LNCaP clone FGC (cell line): ENCODE results near the gene IBA57.

ENCODE experiments used
- DNase-seq: peaks from one replicate; pipeline ENCODE4 v3.0.0-alpha.2; 2011; ENCODE audit warnings: low read depth
- H3K4me3 ChIP-seq: 2 replicates; pipeline ENCODE4 v1.5.1; 2011; ENCODE audit warnings: mild to moderate bottlenecking, low read depth, low read length, control low read depth
- TF ChIP-seq, protein P1 (sequence below): IDR thresholded peaks from 2 replicates; pipeline ENCODE4 v1.5.1; 2012; ENCODE audit warnings: mild to moderate bottlenecking; ENCODE audit not compliant: control insufficient read depth, insufficient read depth; ENCODE audit errors: extremely low read depth

Gene IBA57

DNA sequence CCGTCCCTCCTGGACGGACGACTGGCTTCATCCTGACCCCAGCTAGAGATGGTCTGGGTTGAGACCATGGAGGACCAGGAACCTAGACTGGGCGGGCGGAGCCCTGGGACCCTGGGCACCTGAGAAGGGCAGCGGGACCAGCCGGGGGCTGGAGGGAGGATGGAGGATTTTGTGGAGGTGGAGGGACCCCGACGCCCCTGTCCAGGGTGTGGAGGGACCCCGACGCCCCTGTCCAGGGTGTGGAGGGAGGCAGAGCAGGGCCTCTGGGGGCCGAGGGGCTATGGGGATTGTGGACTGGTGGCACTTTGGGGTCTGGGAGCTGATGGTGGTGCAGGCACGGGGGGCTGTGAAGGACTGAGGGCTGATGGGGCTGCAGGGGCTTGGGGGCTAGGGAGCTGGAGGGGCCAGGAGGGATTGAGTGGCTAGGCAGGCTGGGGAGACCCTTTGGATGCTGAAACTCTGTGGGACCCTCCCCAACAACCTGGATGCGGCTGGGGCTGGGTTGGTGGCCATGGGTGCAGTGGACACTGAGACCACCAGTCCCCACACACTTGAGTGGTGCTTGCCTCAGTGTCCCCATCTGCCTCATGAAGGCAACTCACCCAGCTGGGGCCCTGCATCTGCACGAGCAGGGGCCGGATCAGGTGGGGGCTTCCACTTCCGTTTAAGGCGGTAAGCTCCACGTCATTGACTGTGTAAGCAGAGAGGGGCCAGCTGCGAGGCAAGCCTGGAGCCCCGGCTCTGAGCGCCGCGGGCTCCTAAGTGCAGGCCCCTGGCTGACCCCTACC is 8.5 kb upstream of the IBA57 start:
- DNase-seq: no peak
- TF ChIP-seq, protein P1, sequence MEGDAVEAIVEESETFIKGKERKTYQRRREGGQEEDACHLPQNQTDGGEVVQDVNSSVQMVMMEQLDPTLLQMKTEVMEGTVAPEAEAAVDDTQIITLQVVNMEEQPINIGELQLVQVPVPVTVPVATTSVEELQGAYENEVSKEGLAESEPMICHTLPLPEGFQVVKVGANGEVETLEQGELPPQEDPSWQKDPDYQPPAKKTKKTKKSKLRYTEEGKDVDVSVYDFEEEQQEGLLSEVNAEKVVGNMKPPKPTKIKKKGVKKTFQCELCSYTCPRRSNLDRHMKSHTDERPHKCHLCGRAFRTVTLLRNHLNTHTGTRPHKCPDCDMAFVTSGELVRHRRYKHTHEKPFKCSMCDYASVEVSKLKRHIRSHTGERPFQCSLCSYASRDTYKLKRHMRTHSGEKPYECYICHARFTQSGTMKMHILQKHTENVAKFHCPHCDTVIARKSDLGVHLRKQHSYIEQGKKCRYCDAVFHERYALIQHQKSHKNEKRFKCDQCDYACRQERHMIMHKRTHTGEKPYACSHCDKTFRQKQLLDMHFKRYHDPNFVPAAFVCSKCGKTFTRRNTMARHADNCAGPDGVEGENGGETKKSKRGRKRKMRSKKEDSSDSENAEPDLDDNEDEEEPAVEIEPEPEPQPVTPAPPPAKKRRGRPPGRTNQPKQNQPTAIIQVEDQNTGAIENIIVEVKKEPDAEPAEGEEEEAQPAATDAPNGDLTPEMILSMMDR: no peak
- H3K4me3 ChIP-seq: no peak overlapping the region

DNA sequence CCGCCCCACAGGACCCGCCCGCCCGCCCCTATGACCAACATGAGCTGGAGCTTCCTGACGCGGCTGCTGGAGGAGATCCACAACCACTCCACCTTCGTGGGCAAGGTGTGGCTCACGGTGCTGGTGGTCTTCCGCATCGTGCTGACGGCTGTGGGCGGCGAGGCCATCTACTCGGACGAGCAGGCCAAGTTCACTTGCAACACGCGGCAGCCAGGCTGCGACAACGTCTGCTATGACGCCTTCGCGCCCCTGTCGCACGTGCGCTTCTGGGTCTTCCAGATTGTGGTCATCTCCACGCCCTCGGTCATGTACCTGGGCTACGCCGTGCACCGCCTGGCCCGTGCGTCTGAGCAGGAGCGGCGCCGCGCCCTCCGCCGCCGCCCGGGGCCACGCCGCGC is 7.9 kb upstream of the IBA57 start:
- no peak overlapping the region for H3K4me3 ChIP-seq
- no peak for DNase-seq
- TF ChIP-seq, protein P1: no peak

DNA sequence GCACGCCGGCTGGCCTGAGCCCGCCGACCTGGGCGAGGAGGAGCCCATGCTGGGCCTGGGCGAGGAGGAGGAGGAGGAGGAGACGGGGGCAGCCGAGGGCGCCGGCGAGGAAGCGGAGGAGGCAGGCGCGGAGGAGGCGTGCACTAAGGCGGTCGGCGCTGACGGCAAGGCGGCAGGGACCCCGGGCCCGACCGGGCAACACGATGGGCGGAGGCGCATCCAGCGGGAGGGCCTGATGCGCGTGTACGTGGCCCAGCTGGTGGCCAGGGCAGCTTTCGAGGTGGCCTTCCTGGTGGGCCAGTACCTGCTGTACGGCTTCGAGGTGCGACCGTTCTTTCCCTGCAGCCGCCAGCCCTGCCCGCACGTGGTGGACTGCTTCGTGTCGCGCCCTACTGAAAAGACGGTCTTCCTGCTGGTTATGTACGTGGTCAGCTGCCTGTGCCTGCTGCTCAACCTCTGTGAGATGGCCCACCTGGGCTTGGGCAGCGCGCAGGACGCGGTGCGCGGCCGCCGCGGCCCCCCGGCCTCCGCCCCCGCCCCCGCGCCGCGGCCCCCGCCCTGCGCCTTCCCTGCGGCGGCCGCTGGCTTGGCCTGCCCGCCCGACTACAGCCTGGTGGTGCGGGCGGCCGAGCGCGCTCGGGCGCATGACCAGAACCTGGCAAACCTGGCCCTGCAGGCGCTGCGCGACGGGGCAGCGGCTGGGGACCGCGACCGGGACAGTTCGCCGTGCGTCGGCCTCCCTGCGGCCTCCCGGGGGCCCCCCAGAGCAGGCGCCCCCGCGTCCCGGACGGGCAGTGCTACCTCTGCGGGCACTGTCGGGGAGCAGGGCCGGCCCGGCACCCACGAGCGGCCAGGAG is 7.2 kb upstream of the IBA57 start:
- H3K4me3 ChIP-seq: no peak overlapping the region
- TF ChIP-seq, protein P1: no peak
- DNase-seq: no peak

DNA sequence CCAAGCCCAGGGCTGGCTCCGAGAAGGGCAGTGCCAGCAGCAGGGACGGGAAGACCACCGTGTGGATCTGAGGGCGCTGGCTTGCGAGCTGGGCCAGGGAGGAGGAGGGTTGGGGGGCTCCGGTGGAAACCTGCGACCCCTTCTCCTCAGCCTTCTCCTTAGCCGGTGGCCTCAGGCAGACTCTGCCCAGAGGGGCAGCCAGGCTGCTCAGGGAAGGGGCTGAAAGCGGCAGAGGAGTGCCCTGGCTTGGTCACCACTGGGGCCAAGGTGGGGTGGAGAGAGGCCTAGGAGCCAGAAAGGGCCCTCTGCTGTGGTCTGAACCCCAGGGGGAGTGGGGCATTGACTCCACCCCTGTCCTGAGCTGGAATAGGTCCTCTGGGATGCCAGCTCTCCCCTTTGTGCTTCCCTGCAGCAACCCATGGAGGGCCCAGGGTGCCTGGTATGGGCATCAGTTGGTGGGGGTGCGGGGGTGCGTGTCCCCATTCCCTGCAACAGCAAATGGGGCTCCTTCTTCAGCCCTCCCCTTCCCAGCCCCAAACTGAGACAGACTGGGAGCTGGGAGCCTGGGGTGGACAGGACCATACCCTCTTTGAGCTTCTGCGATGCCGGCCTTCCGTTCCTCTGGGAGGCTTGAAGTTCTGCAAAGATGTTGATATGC is 6.5 kb upstream of the IBA57 start:
- no peak overlapping the region for H3K4me3 ChIP-seq
- DNase-seq: no peak
- TF ChIP-seq, protein P1: no peak

DNA sequence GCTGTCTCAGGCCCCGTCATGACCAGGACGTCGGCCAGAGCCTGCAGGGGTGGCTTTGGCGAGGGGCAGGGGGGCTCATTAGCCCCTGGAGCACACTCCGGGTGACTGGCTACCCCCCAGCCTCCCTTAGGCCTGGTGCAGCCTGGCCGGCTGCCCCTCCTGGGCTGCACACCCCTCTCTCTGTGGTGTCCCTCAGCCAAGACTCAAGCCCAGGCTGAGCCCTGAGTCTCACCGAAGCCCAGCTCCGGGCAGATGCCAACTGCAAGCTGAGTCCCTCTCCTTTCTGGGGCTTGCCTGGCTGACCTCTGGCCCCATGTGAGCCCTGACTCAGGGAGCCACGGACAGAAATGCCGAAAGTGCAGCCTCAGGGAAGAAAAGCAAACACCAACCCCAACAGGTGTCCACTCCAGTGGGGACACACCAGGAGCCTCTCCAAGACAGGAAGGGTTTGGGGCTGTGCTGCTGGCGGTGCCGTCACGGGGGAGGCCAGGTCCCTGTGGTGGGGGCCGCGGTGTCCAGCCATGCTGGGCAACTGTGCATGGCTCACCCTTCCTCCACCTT is 5.3 kb upstream of the IBA57 start:
- TF ChIP-seq, protein P1: no peak
- H3K4me3 ChIP-seq: no peak overlapping the region
- no peak for DNase-seq

DNA sequence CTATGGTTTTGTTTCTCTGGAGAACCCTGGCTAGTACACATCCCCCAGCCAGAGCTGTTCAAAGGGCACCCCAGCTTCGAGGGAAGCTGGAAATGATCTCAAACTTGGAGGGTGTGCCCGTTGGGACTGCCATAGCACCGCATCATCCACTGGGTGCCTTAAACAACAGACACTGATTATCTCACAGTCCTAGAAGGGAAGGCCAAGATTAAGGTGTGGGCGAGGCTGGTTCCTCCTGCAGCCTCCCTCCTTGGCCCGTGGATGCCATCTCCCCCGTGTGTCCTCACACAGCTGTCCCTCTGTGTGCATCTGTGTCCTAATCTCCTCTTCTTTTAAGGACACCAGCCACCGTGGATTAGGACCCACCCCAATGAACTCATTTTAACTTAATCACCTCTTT is 4.2 kb upstream of the IBA57 start:
- no peak for DNase-seq
- TF ChIP-seq, protein P1: no peak
- H3K4me3 ChIP-seq: no peak overlapping the region
